ENCODE measurements around the gene OR4D1.

Gene OR4D1

DNA sequence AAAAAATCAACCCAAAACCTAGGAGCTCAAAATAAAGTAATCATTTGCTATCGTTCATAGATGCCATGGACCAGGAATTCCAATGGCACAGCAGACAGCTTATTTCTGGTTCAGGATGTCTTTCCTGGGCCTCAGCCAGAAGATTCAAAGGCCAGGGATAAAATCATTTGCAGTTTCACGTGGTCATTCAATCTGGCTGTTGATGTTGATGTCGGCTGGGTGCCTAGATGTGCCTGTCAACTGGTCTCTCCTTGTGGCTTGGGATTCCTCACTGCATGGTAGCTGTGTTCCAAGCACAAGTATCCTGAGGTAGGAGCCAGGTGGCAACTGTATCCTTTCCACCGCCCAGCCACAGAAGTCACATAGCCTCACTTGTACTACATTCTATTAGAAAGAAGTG lies 33.6 kb downstream of the OR4D1 start:
- TF ChIP-seq CTCF (IDR thresholded peaks at IDR 0.05; ENCODE audit: control extremely low read depth, extremely low read depth, low read depth, missing control alignments): no peak
- POLR2A ChIA-PET: no interaction called here
- DNase-seq (ENCODE audit: extremely low spot score): no peak
- CTCF ChIA-PET: no interaction called here

- POLR2A ChIA-PET: no interaction called here
- CTCF ChIA-PET: no interaction called here
- no peak for TF ChIP-seq CTCF (IDR thresholded peaks at IDR 0.05; ENCODE audit: control extremely low read depth, extremely low read depth, low read depth, missing control alignments)
- DNase-seq (ENCODE audit: extremely low spot score): no peak
Observed at GRCh38 chr17:58183514-58183913, 35.3 kb downstream of the OR4D1 start.

DNA sequence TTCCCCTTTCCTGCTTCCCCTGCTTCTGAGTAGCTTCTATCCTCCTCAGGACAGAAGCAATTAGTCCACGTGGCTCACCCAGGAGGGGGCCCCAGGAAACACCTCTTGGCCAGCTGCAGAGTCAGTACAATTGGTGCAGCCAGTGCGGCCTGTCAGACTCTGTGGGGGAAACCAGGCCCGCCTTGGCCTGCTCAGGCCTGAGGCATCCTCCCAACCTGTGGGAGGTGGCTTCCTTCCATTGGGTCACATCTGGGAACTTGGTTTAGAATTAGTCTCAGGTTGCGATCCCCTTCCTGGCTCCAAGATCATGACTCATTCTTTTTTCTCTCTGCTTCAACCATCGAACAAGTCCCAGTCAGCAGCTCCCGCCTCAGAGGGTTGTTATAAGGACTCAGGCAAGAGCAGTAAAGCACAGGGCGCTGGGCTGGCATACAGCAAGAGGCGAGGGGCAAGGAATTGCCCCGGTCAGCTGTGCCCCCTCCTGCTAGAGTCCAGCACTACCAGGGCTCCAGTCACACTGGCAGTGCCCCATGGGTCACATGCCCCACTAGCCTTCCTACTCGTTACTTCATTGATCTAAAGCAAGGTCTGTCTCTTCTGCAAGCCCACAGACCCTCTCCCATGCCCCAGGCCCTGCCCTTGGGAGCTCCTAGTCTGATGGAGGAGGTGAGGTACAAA lies 36.3 kb downstream of the OR4D1 start:
- TF ChIP-seq CTCF (IDR thresholded peaks at IDR 0.05; ENCODE audit: control extremely low read depth, extremely low read depth, low read depth, missing control alignments): no peak
- no peak for DNase-seq (ENCODE audit: extremely low spot score)
- CTCF ChIA-PET: interaction anchor here (0.7 to 2.1 kb wide), 3 partner anchors 10 to 66 kb away, joined by 3 to 9 read pairs (median 5); no protein-coding TSS in a partner anchor
- POLR2A ChIA-PET: no interaction called here

GRCh38 chr17:58184986-58185761 lies 37.0 kb downstream of the OR4D1 start:
- ChIA-PET CTCF (interaction anchor here (1.3 to 2.1 kb wide), 3 partner anchors 14 to 65 kb away, joined by 4 to 9 read pairs (median 5); no protein-coding TSS in a partner anchor), POLR2A (no interaction called here)
- TF ChIP-seq CTCF (IDR thresholded peaks at IDR 0.05; ENCODE audit: control extremely low read depth, extremely low read depth, low read depth, missing control alignments): no peak
- no peak for DNase-seq (ENCODE audit: extremely low spot score)

DNA sequence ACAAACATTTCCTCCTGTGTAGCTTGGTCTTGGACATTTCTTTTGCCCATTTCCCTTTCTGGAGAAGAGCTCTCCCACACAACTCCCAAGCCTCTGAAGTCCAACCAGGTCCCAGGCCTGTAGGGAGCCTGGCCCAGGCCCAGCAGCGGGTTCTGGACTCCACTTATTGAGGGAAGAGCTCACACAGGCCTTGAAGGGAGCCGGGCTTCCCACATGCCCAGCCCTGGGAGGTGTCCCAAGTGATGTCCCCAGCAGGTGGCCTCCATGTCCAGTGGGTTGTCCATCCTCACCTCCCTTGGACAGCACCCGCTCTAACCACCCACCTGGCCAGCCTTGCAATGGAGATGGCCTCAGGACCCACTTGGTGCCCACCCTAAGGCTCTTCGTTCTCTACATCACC lies 38.4 kb downstream of the OR4D1 start:
- POLR2A ChIA-PET: interaction anchor here (0.6 kb wide), 1 partner anchor 902 kb away, joined by 7 read pairs; no protein-coding TSS in a partner anchor
- DNase-seq (ENCODE audit: extremely low spot score): no peak
- TF ChIP-seq CTCF (IDR thresholded peaks at IDR 0.05; ENCODE audit: control extremely low read depth, extremely low read depth, low read depth, missing control alignments): no peak
- CTCF ChIA-PET: interaction anchor here (1.7 kb wide), 1 partner anchor 63 kb away, joined by 5 read pairs; no protein-coding TSS in a partner anchor

GRCh38 chr17:58187063-58187462 lies 38.9 kb downstream of the OR4D1 start:
- ChIA-PET POLR2A (interaction anchor here (0.6 kb wide), 1 partner anchor 903 kb away, joined by 7 read pairs; no protein-coding TSS in a partner anchor), CTCF (no interaction called here)
- no peak for TF ChIP-seq CTCF (IDR thresholded peaks at IDR 0.05; ENCODE audit: control extremely low read depth, extremely low read depth, low read depth, missing control alignments)
- no peak for DNase-seq (ENCODE audit: extremely low spot score)

Data from GM10248 (cell line).